Testis (tissue), 3 donors: ENCODE data around the gene CACNB4. TPM values are rescaled to one million over a fixed set of nuclear protein-coding genes. Genes with fewer than 3 reads are reported as not detected.

Source experiments
- DNase-seq: peaks from one replicate; pipeline ENCODE4 v3.0.0-alpha.2; 2019
- H3K27ac ChIP-seq, 2 donors: fragments of 200-600 bp; sonication (generic); one replicate each; pipeline ENCODE4 v1.5.1; 2019
- H3K27me3 ChIP-seq: fragments of 200-600 bp; sonication (generic); one replicate; pipeline ENCODE4 v1.5.1; 2019
- H3K36me3 ChIP-seq: fragments of 200-600 bp; sonication (generic); one replicate; pipeline ENCODE4 v1.5.1; 2017; ENCODE audit warnings: low read depth; ENCODE audit errors: missing control alignments
- H3K4me1 ChIP-seq: fragments of 200-600 bp; sonication (generic); one replicate; pipeline ENCODE4 v1.5.1; 2019
- H3K4me3 ChIP-seq, 2 donors: fragments of 200-600 bp; sonication (generic); one replicate each; pipeline ENCODE4 v1.5.1; 2017 to 2019
- H3K9me3 ChIP-seq: fragments of 200-600 bp; sonication (generic); one replicate; pipeline ENCODE4 v1.5.1; 2017
- CTCF ChIP-seq, 3 experiments: fragments of 450-650 bp in 2 of 3; fragments of 200-600 bp in 1 of 3; sonication (generic) in 1 of 3; IDR thresholded peaks; one replicate each; pipeline ENCODE4 v1.5.1; 2016 to 2019; ENCODE audit warnings: antibody characterized with exemption in 3 of 3, mild to moderate bottlenecking in 2 of 3, moderate library complexity in 1 of 3
- POLR2A ChIP-seq: fragments of 450-650 bp; IDR thresholded peaks from one replicate; pipeline ENCODE4 v1.6.1; 2017; ENCODE audit warnings: antibody characterized with exemption, mild to moderate bottlenecking, moderate library complexity
- WGBS, 2 donors: methylation state at CpG; one replicate each; pipeline ENCODE4 v1.1.5; 2018; 5-methylcytosine and 5-hydroxymethylcytosine counted together
- intact Hi-C: fragments of 100-400 bp; cut with DNase I; formaldehyde crosslinking; loops from one replicate; pipeline ENCODE4 v1.15.1; 2023; ENCODE audit warnings: low total_unique reads
- polyA plus RNA-seq: library from polyadenylated mRNA; stranded (reverse); fragments of 350-450 nt; fragmentation: Illumina TruSeq; extraction: RNeasy Lipid Tissue Mini Kit (QIAGEN cat#74804); gene quantifications from one replicate; pipeline ENCODE4 v1.2.3, GENCODE V29; 2014; ENCODE audit warnings: low read depth, low replicate concordance; ENCODE audit not compliant: insufficient read depth
- total RNA-seq, 2 donors: library from RNA; depleted of rRNA; stranded (reverse); fragments of >200 nt; gene quantifications; one replicate each; pipeline ENCODE4 v1.2.3, GENCODE V29; 2016

CACNB4 gene
- total and polyA plus RNA-seq, 3 donors from 2014 or later: 7.8 to 83.8 (median 82.2) TPM

GRCh38 chr2:151861174-151861573, 237.7 kb downstream of the CACNB4 start:
- no peak for DNase-seq
- intact Hi-C loops: no loop called here
- H3K36me3 ChIP-seq: no peaks in the 10 kb centered on the region
- H3K9me3 ChIP-seq: no peaks in the 10 kb centered on the region
- H3K4me3 ChIP-seq: no peak overlapping the region
- H3K4me1 ChIP-seq: no peaks in the 10 kb centered on the region
- WGBS, 2 donors: 90% methylated on average over 4 of the region's 4 CpGs
- TF ChIP-seq POLR2A: no peak
- TF ChIP-seq CTCF (IDR thresholded peaks at IDR 0.05): no peak
- no peaks in the 10 kb centered on the region for H3K27me3 ChIP-seq
- H3K27ac ChIP-seq: no peak overlapping the region

- 90 to 91% methylated on average over 5 of the region's 5 CpGs for WGBS, 2 donors
- Histone ChIP-seq H3K9me3 (no peaks in the 10 kb centered on the region), H3K27me3 (no peaks in the 10 kb centered on the region), H3K36me3 (no peaks in the 10 kb centered on the region), H3K4me1 (no peaks in the 10 kb centered on the region), H3K4me3 (no peak overlapping the region), H3K27ac (no peak overlapping the region)
- TF ChIP-seq POLR2A (no peak), CTCF (IDR thresholded peaks at IDR 0.05) (no peak)
- intact Hi-C loops: no loop called here
- DNase-seq: no peak
Observed at GRCh38 chr2:151860613-151861146, 238.2 kb downstream of the CACNB4 start.

GRCh38 chr2:151860210-151860609, 238.6 kb downstream of the CACNB4 start:
- Histone ChIP-seq H3K27ac (no peak overlapping the region), H3K27me3 (no peaks in the 10 kb centered on the region), H3K4me3 (no peak overlapping the region), H3K4me1 (no peaks in the 10 kb centered on the region), H3K36me3 (no peaks in the 10 kb centered on the region), H3K9me3 (no peaks in the 10 kb centered on the region)
- TF ChIP-seq CTCF (IDR thresholded peaks at IDR 0.05) (no peak), POLR2A (no peak)
- no peak for DNase-seq
- WGBS, 2 donors: 81 to 93% methylated on average over 4 of the region's 4 CpGs
- intact Hi-C loops: no loop called here

- DNase-seq: no peak
- TF ChIP-seq CTCF (IDR thresholded peaks at IDR 0.05) (no peak), POLR2A (no peak)
- H3K9me3 ChIP-seq: no peaks in the 10 kb centered on the region
- no peaks in the 10 kb centered on the region for H3K4me1 ChIP-seq
- H3K4me3 ChIP-seq: no peak overlapping the region
- H3K27ac ChIP-seq: no peak overlapping the region
- H3K36me3 ChIP-seq: no peaks in the 10 kb centered on the region
- intact Hi-C loops: no loop called here
- no peaks in the 10 kb centered on the region for H3K27me3 ChIP-seq
Observed at GRCh38 chr2:151857650-151858049, 241.2 kb downstream of the CACNB4 start.

- DNase-seq: no peak
- TF ChIP-seq CTCF (IDR thresholded peaks at IDR 0.05): no peak
- no peak for TF ChIP-seq POLR2A
- H3K27ac ChIP-seq: no peak overlapping the region
- no peaks in the 10 kb centered on the region for H3K4me1 ChIP-seq
- H3K9me3 ChIP-seq: no peaks in the 10 kb centered on the region
- H3K36me3 ChIP-seq: no peaks in the 10 kb centered on the region
- intact Hi-C loops: no loop called here
- no peak overlapping the region for H3K4me3 ChIP-seq
- WGBS, 2 donors: 74 to 78% methylated on average over 3 of the region's 3 CpGs
- no peaks in the 10 kb centered on the region for H3K27me3 ChIP-seq
Observed at GRCh38 chr2:151855111-151855510, 243.7 kb downstream of the CACNB4 start.
